SW 1271 (cell line): Measurements from ENCODE around the gene CD48.
"Not testable (repeated sequence)": the region's sequence is repeated elsewhere in the genome, so short reads cannot be mapped to it uniquely, and the experiment has no call there.

ENCODE experiments used
- DNase-seq, 2 experiments: peaks; one replicate each; lab custom pipeline; 2025; lab: John Stamatoyannopoulos, UW

Gene CD48

GRCh38 chr1:160741612-160742348 is 30.2 kb upstream of the CD48 start:
- DNase-seq = no peak

GRCh38 chr1:160741092-160741501 is 29.5 kb upstream of the CD48 start:
- no peak for DNase-seq

GRCh38 chr1:160740133-160740688 is 28.6 kb upstream of the CD48 start:
- no peak for DNase-seq

GRCh38 chr1:160739098-160739511 is 27.5 kb upstream of the CD48 start, which contains the start of gene SLAMF7:
Gene SLAMF7 (plus strand): TSS chr1:160739247. CDS start chr1:160739302, 55 bp downstream.
- DNase-seq = no peak

GRCh38 chr1:160738271-160738670 is 26.6 kb upstream of the CD48 start:
- DNase-seq = no peak

GRCh38 chr1:160734301-160734700 is 22.7 kb upstream of the CD48 start:
- DNase-seq = no peak

- no peak for DNase-seq
Measured at GRCh38 chr1:160733898-160734297, 22.3 kb upstream of the CD48 start.

- DNase-seq = no peak
Measured at GRCh38 chr1:160731990-160732389, 20.4 kb upstream of the CD48 start.

GRCh38 chr1:160731564-160731963 is 19.9 kb upstream of the CD48 start:
- DNase-seq = not testable (repeated sequence)

- no peak for DNase-seq
Measured at GRCh38 chr1:160727316-160727640, 15.7 kb upstream of the CD48 start.

GRCh38 chr1:160726498-160727315 is 15.1 kb upstream of the CD48 start:
- DNase-seq = peak; percentile 10 to 25

GRCh38 chr1:160726114-160726497 is 14.5 kb upstream of the CD48 start:
- DNase-seq = no peak

GRCh38 chr1:160724465-160725242 is 13.0 kb upstream of the CD48 start:
- DNase-seq = no peak

GRCh38 chr1:160723332-160723731 is 11.7 kb upstream of the CD48 start:
- no peak for DNase-seq

GRCh38 chr1:160722726-160723125 is 11.1 kb upstream of the CD48 start:
- no peak for DNase-seq

GRCh38 chr1:160721473-160721872 is 9.9 kb upstream of the CD48 start:
- no peak for DNase-seq

GRCh38 chr1:160720356-160721085 is 8.9 kb upstream of the CD48 start:
- DNase-seq = no peak

- DNase-seq = no peak
Measured at GRCh38 chr1:160718210-160718609, 6.6 kb upstream of the CD48 start.

GRCh38 chr1:160717306-160717705 is 5.7 kb upstream of the CD48 start:
- no peak for DNase-seq

GRCh38 chr1:160716013-160716412 is 4.4 kb upstream of the CD48 start:
- DNase-seq = no peak

GRCh38 chr1:160714034-160714648 is 2.5 kb upstream of the CD48 start:
- not testable (repeated sequence) for DNase-seq
